GM19468 (cell line): ENCODE results near the gene METTL22.
A peak's percentile ranks its signal among the peaks of the same experiment; 100 is the strongest.

Experiments
- ATAC-seq: cut with Tn5 transposase; IDR thresholded peaks from one replicate; pipeline ENCODE4 v1.9.1; 2021; ENCODE audit warnings: mild to moderate bottlenecking, moderate library complexity, moderate number of reproducible peaks; ENCODE audit not compliant: unreplicated experiment; ENCODE audit errors: extremely low read depth

METTL22 gene

GRCh38 chr16:8621572-8622314 is at the start of gene METTL22:
TSS of gene METTL22 (plus strand) at chr16:8621698. CDS start at chr16:8625666, 3,968 bp downstream.
- peak; percentile 94 for ATAC-seq

DNA sequence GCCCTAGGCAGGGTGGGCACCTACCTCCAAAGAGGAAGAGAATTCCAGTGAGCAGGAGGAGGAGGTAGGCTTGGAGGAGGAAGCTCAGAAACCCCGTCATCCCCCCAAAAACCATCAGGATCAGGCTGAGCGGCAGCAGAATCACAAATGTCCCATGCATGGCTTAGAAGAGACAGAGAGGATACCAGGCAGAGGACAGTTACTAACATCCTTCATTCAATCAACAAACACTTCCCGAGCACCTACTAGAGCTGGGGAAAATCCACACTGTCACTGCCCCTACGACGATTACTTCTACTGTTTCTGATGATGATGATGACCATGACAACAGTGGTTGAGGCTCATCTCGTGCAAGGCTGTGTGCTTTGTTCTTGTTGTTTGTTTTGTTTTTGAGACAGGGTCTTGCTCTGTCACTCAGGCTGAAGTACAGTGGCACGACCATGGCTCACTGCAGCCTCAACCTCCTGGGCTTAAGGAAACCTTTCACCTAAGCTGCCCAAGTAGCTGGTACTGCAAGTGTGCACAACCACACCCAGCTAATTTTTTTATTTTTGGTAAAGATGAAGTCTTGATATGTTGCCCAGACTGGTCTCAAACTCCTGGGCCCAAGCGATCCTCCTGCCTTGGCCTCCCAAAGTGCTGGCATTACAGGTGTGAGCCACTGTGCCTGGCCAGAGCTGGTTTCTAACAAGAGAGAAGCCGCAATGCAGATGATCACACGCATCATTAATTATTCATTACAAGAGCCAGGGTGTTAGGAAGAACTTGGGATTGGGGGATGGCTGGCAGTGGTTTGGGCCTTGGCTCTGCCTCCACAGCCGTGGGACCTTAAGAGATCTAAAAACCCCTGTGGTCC is 49.2 kb upstream of the METTL22 start:
- ATAC-seq: no peak

- no peak for ATAC-seq
Measured at GRCh38 chr16:8572919-8573724, 48.4 kb upstream of the METTL22 start.

DNA sequence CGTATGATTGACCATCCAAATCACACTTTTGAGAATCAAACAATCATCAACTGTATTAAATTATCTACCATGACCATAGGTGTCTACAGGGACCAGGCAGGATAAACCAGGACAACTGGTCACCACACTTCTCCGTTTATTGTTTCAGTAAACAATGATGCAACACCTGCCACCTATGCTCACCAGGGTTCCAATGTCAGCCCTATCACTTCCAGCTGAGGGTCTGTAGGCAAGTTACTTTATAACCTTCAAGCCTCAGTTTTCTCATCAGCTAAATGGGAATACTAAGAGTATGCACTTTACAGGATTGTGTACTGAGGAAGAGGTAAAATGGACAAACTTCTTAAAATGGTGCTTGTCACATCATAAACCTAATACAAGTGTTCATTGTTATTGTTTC is 46.1 kb upstream of the METTL22 start:
- ATAC-seq: no peak

DNA sequence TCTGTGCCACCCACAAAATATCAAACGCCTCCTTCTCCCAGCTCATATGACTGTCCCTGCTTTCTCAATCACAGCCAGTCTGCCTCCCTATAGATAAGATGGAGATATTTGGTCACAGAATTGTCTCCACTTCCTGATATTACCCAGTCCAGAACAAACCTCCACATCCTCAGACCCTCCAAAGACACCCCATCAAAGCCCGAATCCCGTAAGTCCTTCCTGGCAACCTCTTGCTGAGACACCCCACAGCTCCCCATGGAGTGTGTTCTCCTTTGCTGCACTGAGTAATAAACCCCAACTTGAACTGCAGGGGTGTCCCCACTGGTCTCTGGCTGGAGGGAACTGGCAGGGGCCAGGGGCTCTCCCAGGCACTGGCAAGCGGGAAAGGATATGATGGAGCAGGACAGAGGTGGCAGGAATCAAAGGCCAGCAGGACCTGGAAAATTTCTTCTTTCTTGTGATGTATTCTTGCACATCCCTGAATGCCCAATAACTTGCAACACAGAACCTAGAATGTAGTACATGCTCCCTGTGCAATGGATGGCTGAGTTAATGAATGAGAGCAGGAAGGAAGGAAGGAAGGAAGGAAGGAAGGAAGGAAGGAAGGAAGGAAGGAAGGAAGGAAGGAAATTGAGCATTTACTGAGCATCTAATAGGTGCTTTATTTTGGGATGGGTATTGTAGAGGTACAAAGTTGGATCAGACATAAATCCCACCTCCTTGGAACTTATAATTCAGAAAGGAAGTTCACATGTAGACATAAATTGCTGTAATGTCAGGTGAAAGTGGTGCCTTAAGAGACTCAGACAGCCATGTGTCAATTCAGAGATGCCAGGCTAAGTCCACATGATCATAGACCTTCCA is 45.1 kb upstream of the METTL22 start:
- ATAC-seq: no peak

DNA sequence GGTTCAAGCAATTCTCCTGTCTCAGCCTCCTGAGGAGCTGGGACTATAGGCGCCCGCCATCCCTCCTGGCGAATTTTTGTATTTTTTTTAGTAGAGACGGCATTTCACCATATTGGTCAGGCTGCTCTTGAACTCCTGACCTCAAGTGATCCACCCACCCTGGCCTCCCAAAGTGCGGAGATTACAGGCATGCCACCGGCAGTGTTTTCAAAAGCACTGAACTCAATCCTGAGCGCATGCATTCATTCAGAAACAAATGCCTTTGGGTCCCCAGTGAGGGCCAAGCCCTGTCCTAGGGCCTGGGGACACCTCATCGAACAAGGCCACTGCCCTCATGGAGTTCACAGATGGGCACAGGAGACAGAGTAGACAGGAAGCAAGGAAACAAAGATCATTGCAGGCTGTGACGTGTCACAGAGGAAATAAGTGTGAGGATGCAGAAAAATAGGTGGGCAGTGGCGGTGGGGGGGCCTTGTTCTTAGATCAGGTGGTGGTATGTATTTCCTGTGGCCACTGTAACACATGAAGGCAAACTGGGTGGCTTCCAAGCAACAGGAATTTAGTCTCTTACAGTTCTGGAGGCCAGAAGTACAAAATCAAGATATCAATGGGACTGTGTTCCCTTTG is 43.7 kb upstream of the METTL22 start:
- ATAC-seq: no peak

GRCh38 chr16:8579559-8579958 is 41.9 kb upstream of the METTL22 start:
- ATAC-seq: no peak

GRCh38 chr16:8581831-8582580 is 39.5 kb upstream of the METTL22 start:
- ATAC-seq: no peak

- no peak for ATAC-seq
Measured at GRCh38 chr16:8583199-8583598, 38.3 kb upstream of the METTL22 start.

DNA sequence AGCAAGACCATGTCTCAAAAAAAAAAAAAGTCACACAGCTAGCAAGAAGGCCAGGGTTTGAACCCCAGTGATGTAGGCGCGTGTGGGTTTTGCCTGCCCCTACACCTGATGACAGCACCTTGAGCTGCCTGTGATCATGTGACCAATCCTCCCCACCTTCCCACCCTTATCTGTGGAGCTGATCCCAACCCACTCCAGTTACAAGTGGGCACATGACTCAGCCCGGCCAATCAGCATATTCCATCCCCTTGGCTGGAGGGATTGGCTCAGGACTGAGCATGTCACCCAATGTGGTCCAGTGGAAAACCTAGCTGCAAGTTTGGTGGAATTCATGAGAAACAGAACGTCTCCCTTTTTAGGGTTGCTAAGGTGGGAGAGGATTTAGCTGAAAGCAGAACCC is 37.8 kb upstream of the METTL22 start:
- ATAC-seq: no peak

DNA sequence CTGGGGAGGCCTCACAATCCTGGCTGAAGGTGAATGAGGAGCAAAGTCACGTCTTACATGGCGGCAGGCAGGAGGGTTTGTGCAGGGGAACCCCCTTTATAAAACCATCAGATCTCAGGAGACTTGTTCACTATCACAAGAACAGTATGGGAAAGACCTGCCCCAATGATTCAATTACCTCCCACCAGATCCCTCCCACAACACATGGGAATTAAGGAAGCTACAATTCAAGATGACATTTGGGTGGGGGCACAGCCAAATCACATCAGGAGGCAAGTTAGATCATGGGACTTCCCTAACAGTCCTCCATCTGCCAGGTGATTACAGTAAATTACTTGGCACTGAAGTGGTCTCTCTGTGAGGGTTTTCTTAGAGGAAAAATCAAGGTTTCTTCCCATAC is 36.5 kb upstream of the METTL22 start:
- no peak for ATAC-seq

GRCh38 chr16:8585857-8586256 is 35.6 kb upstream of the METTL22 start:
- ATAC-seq: no peak

DNA sequence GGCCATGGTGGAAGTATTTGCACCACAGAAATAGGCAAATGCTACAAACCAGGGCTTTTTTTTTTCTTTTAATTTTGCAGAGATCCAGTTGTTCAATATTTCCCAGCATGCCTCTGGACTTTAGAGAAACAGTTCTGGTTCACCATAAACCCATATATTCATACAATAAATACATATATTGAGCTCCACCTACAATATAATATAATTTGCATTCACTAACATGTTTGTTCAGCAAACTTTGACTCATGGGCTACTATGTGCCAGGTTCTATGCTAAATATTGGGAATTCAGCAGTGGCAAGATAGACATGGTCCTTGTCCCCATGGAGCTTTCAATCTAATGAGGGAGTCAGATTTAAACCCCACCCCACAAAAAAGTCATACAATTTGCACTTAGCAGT is 34.4 kb upstream of the METTL22 start:
- no peak for ATAC-seq

DNA sequence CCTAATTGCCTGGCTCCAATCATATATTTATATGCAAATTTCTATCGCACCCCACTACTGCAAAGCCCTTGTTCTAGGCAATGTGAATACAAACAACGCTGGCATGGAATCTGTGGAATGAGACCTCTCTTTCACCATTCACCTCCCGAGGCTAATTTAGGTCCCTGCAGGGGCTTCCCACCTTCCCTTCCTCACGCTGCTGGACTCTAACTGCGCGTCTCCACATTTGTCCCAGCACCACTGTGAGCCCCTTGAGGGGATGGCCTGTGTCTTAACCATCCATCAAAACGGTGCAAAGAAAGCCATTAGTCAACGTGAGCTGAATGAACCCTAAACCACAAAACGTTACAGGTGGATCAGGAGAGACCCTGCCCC is 32.8 kb upstream of the METTL22 start:
- ATAC-seq: no peak

GRCh38 chr16:8589057-8589899 is 32.2 kb upstream of the METTL22 start:
- ATAC-seq: no peak

DNA sequence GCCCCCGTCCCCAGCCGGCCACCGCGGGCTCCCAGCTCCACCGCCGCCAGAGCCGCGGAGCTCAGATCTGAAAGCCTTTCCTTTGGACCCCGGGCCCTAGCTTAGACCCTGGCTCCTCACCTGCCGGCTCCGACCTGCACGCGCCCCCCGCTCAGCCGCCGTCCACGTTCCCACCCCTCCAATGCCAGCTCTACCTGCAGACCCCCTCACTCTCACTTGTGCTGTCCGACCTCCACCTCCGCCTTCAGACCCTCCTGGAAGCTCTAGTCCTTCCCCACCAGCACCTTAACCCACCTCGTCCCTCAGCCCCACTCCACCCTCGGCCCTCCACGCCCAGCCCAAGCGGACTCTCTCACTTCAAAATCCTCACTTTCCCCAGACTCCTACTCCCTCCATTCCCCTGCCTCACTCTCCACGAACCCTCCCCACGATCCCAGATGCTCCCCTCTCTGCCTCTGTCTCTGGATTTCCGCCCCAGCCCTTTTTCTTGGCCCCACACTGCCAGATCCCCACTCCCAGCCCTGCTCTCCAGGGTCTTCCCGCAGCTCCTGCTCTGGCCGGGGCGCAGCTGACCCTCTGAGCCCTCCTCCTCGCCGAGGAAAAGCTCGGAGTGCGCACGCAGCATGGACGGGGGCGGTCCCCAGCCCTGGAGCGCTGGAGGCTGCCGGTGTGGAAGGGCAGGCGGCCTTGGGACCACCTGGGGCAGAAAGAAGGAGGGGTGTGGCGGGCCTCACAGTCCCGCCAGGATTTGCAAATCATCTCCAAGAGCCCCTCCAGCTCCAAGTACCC is 31.4 kb upstream of the METTL22 start, which contains the start of gene TMEM114:
Gene TMEM114, minus strand, starts transcription at position 612 of the 789 bp plus-strand sequence. CDS start 673 bp downstream, outside the sequence.
- ATAC-seq: no peak

- no peak for ATAC-seq
Measured at GRCh38 chr16:8590811-8591210, 30.7 kb upstream of the METTL22 start.
